Suprapubic skin (tissue), 4 donors: ENCODE measurements around the gene MED8. TPM values are rescaled to one million over a fixed set of nuclear protein-coding genes. Genes with fewer than 3 reads are reported as not detected.

Experiments used
- DNase-seq, 2 donors: peaks; one replicate each; pipeline ENCODE4 v3.0.0-alpha.2; 2019; ENCODE audit warnings: low spot score in 2 of 2
- H3K27ac ChIP-seq: fragments of 200-600 bp; sonication (generic); one replicate; pipeline ENCODE4 v1.5.1; 2019
- H3K27me3 ChIP-seq: fragments of 200-600 bp; sonication (generic); one replicate; pipeline ENCODE4 v1.5.1; 2019
- H3K36me3 ChIP-seq: fragments of 200-600 bp; sonication (generic); one replicate; pipeline ENCODE4 v1.5.1; 2019
- H3K4me1 ChIP-seq: fragments of 200-600 bp; sonication (generic); one replicate; pipeline ENCODE4 v1.5.1; 2019
- H3K4me3 ChIP-seq: fragments of 200-600 bp; sonication (generic); one replicate; pipeline ENCODE4 v1.5.1; 2019; ENCODE audit warnings: mild to moderate bottlenecking
- H3K9me3 ChIP-seq: fragments of 200-600 bp; sonication (generic); one replicate; pipeline ENCODE4 v1.5.1; 2019
- CTCF ChIP-seq, 2 donors: fragments of 200-600 bp in 1 of 2; fragments of 450-650 bp in 1 of 2; sonication (generic) in 1 of 2; IDR thresholded peaks; one replicate each; pipeline ENCODE4 v1.5.1; 2016 to 2019; ENCODE audit warnings: antibody characterized with exemption in 2 of 2, mild to moderate bottlenecking in 1 of 2, moderate library complexity in 1 of 2
- EP300 ChIP-seq: sonication (generic); formaldehyde crosslinking; IDR thresholded peaks from one replicate; pipeline ENCODE4 v1.6.1; 2017; ENCODE audit warnings: antibody characterized with exemption
- POLR2A ChIP-seq, 2 donors: fragments of 450-650 bp; IDR thresholded peaks; one replicate each; pipeline ENCODE4 v1.6.1; 2017; ENCODE audit warnings: antibody characterized with exemption in 2 of 2, mild to moderate bottlenecking in 2 of 2, moderate library complexity in 2 of 2
- POLR2AphosphoS5 ChIP-seq, 3 donors: sonication (generic); formaldehyde crosslinking; IDR thresholded peaks; one replicate each; pipeline ENCODE4 v1.6.1; 2017; ENCODE audit warnings: antibody characterized with exemption in 3 of 3
- WGBS: methylation state at CpG from one replicate; pipeline ENCODE4 v1.1.5; 2018; 5-methylcytosine and 5-hydroxymethylcytosine counted together
- total RNA-seq, 4 donors: library from RNA; depleted of rRNA; stranded (reverse); fragments of >200 nt; gene quantifications; one replicate each; pipeline ENCODE4 v1.1.0, GENCODE V29; 2016

MED8 gene
- total RNA-seq, 4 donors from 2014 or later, result 26.8 to 43.2 (median 40.3) TPM

DNA sequence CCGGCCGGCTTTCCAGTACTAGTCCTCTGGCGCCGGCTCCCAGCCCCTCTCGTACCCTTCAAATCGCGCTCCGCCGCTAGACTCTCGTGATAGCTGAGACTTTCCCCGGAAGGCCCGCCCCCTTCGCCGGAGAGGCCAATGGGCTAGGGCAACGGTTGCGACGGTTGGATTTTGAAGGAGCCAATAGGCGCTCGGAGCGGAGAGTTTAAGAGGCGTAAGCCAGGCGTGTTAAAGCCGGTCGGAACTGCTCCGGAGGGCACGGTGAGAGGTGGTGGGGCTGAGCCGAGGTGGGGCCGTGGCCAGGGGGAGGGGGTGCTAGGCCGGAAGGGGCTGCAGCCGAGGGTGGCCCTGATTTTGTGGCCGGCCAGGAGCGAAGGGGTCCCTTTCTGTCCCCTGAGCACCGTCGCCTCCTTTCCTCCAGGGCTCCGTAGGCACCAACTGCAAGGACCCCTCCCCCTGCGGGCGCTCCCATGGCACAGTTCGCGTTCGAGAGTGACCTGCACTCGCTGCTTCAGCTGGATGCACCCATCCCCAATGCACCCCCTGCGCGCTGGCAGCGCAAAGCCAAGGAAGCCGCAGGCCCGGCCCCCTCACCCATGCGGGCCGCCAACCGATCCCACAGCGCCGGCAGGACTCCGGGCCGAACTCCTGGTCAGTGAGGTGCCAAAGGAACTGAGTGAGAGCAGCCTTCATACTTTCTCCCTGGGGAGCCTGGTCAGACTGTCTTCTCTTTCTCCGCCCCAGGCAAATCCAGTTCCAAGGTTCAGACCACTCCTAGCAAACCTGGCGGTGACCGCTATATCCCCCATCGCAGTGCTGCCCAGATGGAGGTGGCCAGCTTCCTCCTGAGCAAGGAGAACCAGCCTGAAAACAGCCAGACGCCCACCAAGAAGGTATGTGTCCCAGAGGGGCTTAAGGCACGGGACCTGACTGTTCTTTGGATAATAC lies 30.6 kb downstream of the MED8 start, which contains the start of gene CDC20:
TSS of gene CDC20 (plus strand) at position 236 of the 948 bp plus-strand sequence. CDS start at position 471, 235 bp downstream.
- no peak for TF ChIP-seq CTCF (IDR thresholded peaks at IDR 0.05)
- TF ChIP-seq EP300, result no peak
- TF ChIP-seq POLR2AphosphoS5 (IDR thresholded peaks at IDR 0.05), result no peak
- TF ChIP-seq POLR2A (IDR thresholded peaks at IDR 0.05), result no peak
- Histone ChIP-seq H3K27me3 (no peaks in the 10 kb centered on the region), H3K4me3 (peak within 1 kb of the TSS; percentile 51), H3K4me1 (peaks cover 14% of the 10 kb centered on the region), H3K27ac (peak within 1 kb of the TSS; percentile 85), H3K9me3 (no peaks in the 10 kb centered on the region), H3K36me3 (peaks cover 37% of the 10 kb centered on the region)
- WGBS, result 8% methylated on average over 19 of the region's 59 CpGs
- DNase-seq, result peak; percentile 100

GRCh38 chr1:43358121-43358745 lies 31.4 kb downstream of the MED8 start:
- Histone ChIP-seq H3K4me3 (peak overlapping the region; percentile 51), H3K36me3 (peaks cover 29% of the 10 kb centered on the region), H3K27ac (peak overlapping the region; percentile 85), H3K27me3 (no peaks in the 10 kb centered on the region), H3K4me1 (peaks cover 14% of the 10 kb centered on the region), H3K9me3 (no peaks in the 10 kb centered on the region)
- peak in 1 of 3 donors; percentile 15 for TF ChIP-seq POLR2AphosphoS5 (IDR thresholded peaks at IDR 0.05)
- no peak for TF ChIP-seq EP300
- TF ChIP-seq POLR2A (IDR thresholded peaks at IDR 0.05), result peak in 1 of 2 donors; percentile 14
- 1% methylated on average over 30 of the region's 33 CpGs for WGBS
- DNase-seq, result no peak

- no peak for TF ChIP-seq POLR2A (IDR thresholded peaks at IDR 0.05)
- TF ChIP-seq POLR2AphosphoS5 (IDR thresholded peaks at IDR 0.05), result no peak
- no peak for DNase-seq
- peaks cover 19% of the 10 kb centered on the region for H3K36me3 ChIP-seq
- H3K27ac ChIP-seq, result no peak overlapping the region
- H3K9me3 ChIP-seq, result no peaks in the 10 kb centered on the region
- 93% methylated on average over 4 of the region's 4 CpGs for WGBS
- H3K27me3 ChIP-seq, result no peaks in the 10 kb centered on the region
- H3K4me1 ChIP-seq, result peaks cover 14% of the 10 kb centered on the region
- no peak overlapping the region for H3K4me3 ChIP-seq
Measured at GRCh38 chr1:43357251-43357650, 32.3 kb downstream of the MED8 start.

DNA sequence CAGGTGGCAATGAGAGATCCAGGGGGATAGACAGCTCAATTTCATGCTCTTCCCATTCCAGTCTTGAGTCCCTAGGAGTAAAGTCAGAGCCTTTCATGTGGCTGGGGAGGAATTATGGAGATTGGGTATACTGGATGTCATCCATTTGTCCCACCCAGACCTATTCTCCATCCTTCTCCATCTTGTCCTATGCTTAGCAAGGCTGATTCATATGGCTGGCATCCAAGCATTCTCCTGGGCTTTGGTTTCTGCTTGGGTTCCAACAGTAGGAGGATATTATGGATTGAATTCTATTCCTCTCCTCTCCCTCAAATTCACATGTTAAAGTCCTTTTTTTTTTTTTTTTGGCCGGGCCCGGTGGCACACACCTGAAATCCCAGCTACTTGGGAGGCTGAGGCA lies 34.7 kb downstream of the MED8 start:
- H3K4me3 ChIP-seq, result no peak overlapping the region
- WGBS, result 97% methylated on average over 2 of the region's 2 CpGs
- DNase-seq, result no peak

DNA sequence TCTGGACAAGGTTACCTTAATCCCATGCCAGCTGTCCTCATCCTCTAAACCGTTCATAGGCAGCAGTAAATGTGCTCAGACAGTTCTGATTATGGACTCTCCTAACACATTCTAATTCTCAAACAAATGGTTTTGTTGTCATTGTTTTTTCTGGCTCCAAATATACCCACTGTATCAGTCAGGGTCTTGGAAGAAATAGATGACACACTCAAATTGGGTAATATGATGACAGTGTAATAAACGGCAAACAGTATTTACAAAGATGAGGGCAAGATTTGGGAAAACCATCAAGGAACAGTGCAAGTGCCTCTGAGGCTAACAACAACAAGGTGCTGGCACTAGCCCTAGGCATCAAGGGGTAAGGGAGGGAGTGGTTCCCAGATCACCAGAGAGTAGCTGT lies 35.1 kb downstream of the MED8 start:
- no peak for DNase-seq
- Histone ChIP-seq H3K27ac (no peak overlapping the region), H3K36me3 (no peaks in the 10 kb centered on the region), H3K27me3 (no peaks in the 10 kb centered on the region), H3K4me1 (peaks cover 19% of the 10 kb centered on the region), H3K9me3 (no peaks in the 10 kb centered on the region), H3K4me3 (no peak overlapping the region)
- TF ChIP-seq POLR2A (IDR thresholded peaks at IDR 0.05), result no peak
- no peak for TF ChIP-seq EP300
- WGBS, result 74% methylated on average over 2 of the region's 2 CpGs

More for the DNA sequence above, 34.7 kb downstream of the MED8 start:
- Histone ChIP-seq H3K27me3 (no peaks in the 10 kb centered on the region), H3K27ac (no peak overlapping the region), H3K9me3 (no peaks in the 10 kb centered on the region), H3K4me1 (peaks cover 16% of the 10 kb centered on the region), H3K36me3 (no peaks in the 10 kb centered on the region)
- TF ChIP-seq POLR2A (IDR thresholded peaks at IDR 0.05) (no peak), POLR2AphosphoS5 (IDR thresholded peaks at IDR 0.05) (no peak), CTCF (IDR thresholded peaks at IDR 0.05) (no peak), EP300 (no peak)

DNA sequence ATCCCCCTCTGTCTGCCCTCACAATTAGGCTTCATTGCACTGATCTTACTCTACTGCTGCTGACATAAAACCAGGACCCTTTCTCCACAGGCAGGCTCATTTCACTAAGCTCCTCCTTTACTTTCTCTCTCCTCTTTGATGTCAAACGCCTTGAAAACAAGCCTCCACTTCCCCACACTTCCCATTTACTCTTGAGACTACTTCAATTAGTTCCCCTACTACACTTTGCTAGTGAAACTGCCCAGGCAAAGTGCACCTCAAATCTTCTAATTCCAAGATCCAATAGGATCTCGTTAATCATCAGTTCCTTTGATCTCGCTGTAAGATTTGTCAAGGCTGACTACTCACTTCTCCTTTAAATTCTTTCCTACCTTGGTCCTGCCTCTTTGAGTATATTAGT lies 36.7 kb downstream of the MED8 start:
- H3K27me3 ChIP-seq, result no peaks in the 10 kb centered on the region
- WGBS, result 64% methylated on average over 3 of the region's 3 CpGs

More for the DNA sequence above, 36.7 kb downstream of the MED8 start:
- H3K9me3 ChIP-seq, result no peaks in the 10 kb centered on the region
- no peak for DNase-seq
- H3K36me3 ChIP-seq, result no peaks in the 10 kb centered on the region
- H3K27ac ChIP-seq, result no peak overlapping the region
- no peak for TF ChIP-seq EP300
- TF ChIP-seq POLR2A (IDR thresholded peaks at IDR 0.05), result no peak
- TF ChIP-seq POLR2AphosphoS5 (IDR thresholded peaks at IDR 0.05), result no peak
- no peak for TF ChIP-seq CTCF (IDR thresholded peaks at IDR 0.05)
- H3K4me3 ChIP-seq, result no peak overlapping the region
- peaks cover 25% of the 10 kb centered on the region for H3K4me1 ChIP-seq
